H9 (cell line): ENCODE data around the gene ASTL. TPM values are rescaled to one million over a fixed set of nuclear protein-coding genes. Genes with fewer than 3 reads are reported as not detected.

Source experiments
- DNase-seq: peaks from one replicate; pipeline ENCODE4 v3.0.0-alpha.2; 2017
- H2AFZ ChIP-seq: one replicate; pipeline ENCODE4 v1.6.1; 2013; ENCODE audit warnings: mild to moderate bottlenecking, low read length, control low read depth, moderate library complexity
- H2AK5ac ChIP-seq: 2 replicates; pipeline ENCODE4 v1.6.1; 2013; ENCODE audit warnings: low read length, control low read depth, mixed read lengths; ENCODE audit not compliant: insufficient read length
- H2BK120ac ChIP-seq: one replicate; pipeline ENCODE4 v1.6.1; 2013; ENCODE audit warnings: low read depth, mild to moderate bottlenecking, low read length, control low read depth, inconsistent platforms; ENCODE audit not compliant: poor library complexity, severe bottlenecking
- H2BK12ac ChIP-seq: 2 replicates; pipeline ENCODE4 v1.6.1; 2013; ENCODE audit warnings: low read length, control low read depth, mixed read lengths, low read depth; ENCODE audit not compliant: insufficient read length
- H2BK15ac ChIP-seq: 2 replicates; pipeline ENCODE4 v1.6.1; 2013; ENCODE audit warnings: low read depth, low read length, control low read depth
- H2BK20ac ChIP-seq: one replicate; pipeline ENCODE4 v1.6.1; 2013; ENCODE audit warnings: low read depth, mild to moderate bottlenecking, low read length, control low read depth, inconsistent platforms; ENCODE audit not compliant: poor library complexity, severe bottlenecking
- H2BK5ac ChIP-seq: 2 replicates; pipeline ENCODE4 v1.6.1; 2013; ENCODE audit warnings: low read length, control low read depth, mixed read lengths; ENCODE audit not compliant: insufficient read length
- H3K14ac ChIP-seq: 2 replicates; pipeline ENCODE4 v1.6.1; 2013; ENCODE audit warnings: low read length, control low read depth; ENCODE audit not compliant: insufficient read depth
- H3K18ac ChIP-seq: 2 replicates; pipeline ENCODE4 v1.6.1; 2013; ENCODE audit warnings: low read depth, mild to moderate bottlenecking, mixed read lengths, low read length, control low read depth; ENCODE audit not compliant: insufficient read length
- H3K23ac ChIP-seq: 2 replicates; pipeline ENCODE4 v1.6.1; 2013; ENCODE audit warnings: low read length, control low read depth, mixed read lengths, low read depth; ENCODE audit not compliant: insufficient read length
- H3K23me2 ChIP-seq: 2 replicates; pipeline ENCODE4 v1.6.1; 2013; ENCODE audit warnings: low read depth, mild to moderate bottlenecking, mixed read lengths, low read length, control low read depth; ENCODE audit not compliant: insufficient read length, poor library complexity, severe bottlenecking
- H3K27ac ChIP-seq: 2 replicates; pipeline ENCODE4 v1.5.1; 2013; ENCODE audit warnings: low read length, control low read depth, mixed read lengths, low read depth; ENCODE audit not compliant: insufficient read length
- H3K27me3 ChIP-seq: 2 replicates; pipeline ENCODE4 v1.6.1; 2013; ENCODE audit warnings: low read length, control low read depth, inconsistent platforms; ENCODE audit not compliant: insufficient read depth
- H3K4ac ChIP-seq: 2 replicates; pipeline ENCODE4 v1.6.1; 2013; ENCODE audit warnings: low read depth, mild to moderate bottlenecking, control low read depth, inconsistent platforms, low read length, moderate library complexity
- H3K4me1 ChIP-seq: 2 replicates; pipeline ENCODE4 v1.6.1; 2013; ENCODE audit warnings: low read length, control low read depth, inconsistent platforms; ENCODE audit not compliant: insufficient read depth
- H3K4me2 ChIP-seq: 2 replicates; pipeline ENCODE4 v1.6.1; 2013; ENCODE audit warnings: low read length, control low read depth, mixed read lengths; ENCODE audit not compliant: insufficient read length, insufficient read depth
- H3K56ac ChIP-seq: 2 replicates; pipeline ENCODE4 v1.6.1; 2013; ENCODE audit warnings: low read depth, mild to moderate bottlenecking, mixed read lengths, low read length, control low read depth; ENCODE audit not compliant: insufficient read length
- H3K79me1 ChIP-seq: 2 replicates; pipeline ENCODE4 v1.6.1; 2013; ENCODE audit warnings: low read depth, mild to moderate bottlenecking, moderate library complexity, low read length, control low read depth, inconsistent platforms; ENCODE audit not compliant: insufficient read depth, poor library complexity, severe bottlenecking
- H3K79me2 ChIP-seq: 2 replicates; pipeline ENCODE4 v1.6.1; 2013; ENCODE audit warnings: low read length, control low read depth, inconsistent platforms; ENCODE audit not compliant: insufficient read depth
- H3K9ac ChIP-seq: 2 replicates; pipeline ENCODE4 v1.6.1; 2013; ENCODE audit warnings: low read length, control low read depth, mixed read lengths; ENCODE audit not compliant: insufficient read length; ENCODE audit errors: extremely low read depth
- H3K9me3 ChIP-seq: one replicate; pipeline ENCODE4 v1.6.1; 2013; ENCODE audit warnings: low read depth, low read length, inconsistent platforms; ENCODE audit not compliant: control insufficient read depth
- H3T11ph ChIP-seq: one replicate; pipeline ENCODE4 v1.6.1; 2013; ENCODE audit warnings: mild to moderate bottlenecking, low read length, control low read depth, inconsistent platforms
- H4K20me1 ChIP-seq: one replicate; pipeline ENCODE4 v1.6.1; 2013; ENCODE audit not compliant: control insufficient read depth, insufficient read length, insufficient read depth
- H4K5ac ChIP-seq: 2 replicates; pipeline ENCODE4 v1.6.1; 2013; ENCODE audit warnings: low read depth, mild to moderate bottlenecking, mixed read lengths, low read length, control low read depth; ENCODE audit not compliant: insufficient read length
- H4K8ac ChIP-seq: replicated peaks from 2 replicates; pipeline ENCODE4 v1.6.1; 2013; ENCODE audit warnings: low read length, control low read depth, mixed read lengths, low read depth; ENCODE audit not compliant: insufficient read length
- H4K91ac ChIP-seq: 2 replicates; pipeline ENCODE4 v1.6.1; 2013; ENCODE audit warnings: low read depth, mild to moderate bottlenecking, moderate library complexity, mixed read lengths, low read length, control low read depth; ENCODE audit not compliant: insufficient read length
- H3K27ac Mint-ChIP-seq, 3 experiments: 2 replicates in 2 of 3; 3 replicates in 1 of 3; pipeline ENCODE4 v1.8.0; 2020 to 2021; ENCODE audit warnings: mixed read lengths in 3 of 3, mild to moderate bottlenecking in 1 of 3, moderate library complexity in 1 of 3
- H3K27me3 Mint-ChIP-seq: 2 replicates; pipeline ENCODE4 v1.8.0; 2021; ENCODE audit warnings: low read depth, mild to moderate bottlenecking, moderate library complexity, mixed read lengths
- H3K36me3 Mint-ChIP-seq, 3 experiments: 2 replicates in 2 of 3; 3 replicates in 1 of 3; pipeline ENCODE4 v1.8.0; 2020 to 2021; ENCODE audit warnings: low read depth in 3 of 3, mixed read lengths in 3 of 3; ENCODE audit not compliant: insufficient read depth in 1 of 3
- H3K4me1 Mint-ChIP-seq, 2 experiments: 2 replicates each; pipeline ENCODE4 v1.8.0; 2020; ENCODE audit warnings: mixed read lengths in 2 of 2
- H3K4me3 Mint-ChIP-seq, 2 experiments: 2 replicates in 1 of 2; 3 replicates in 1 of 2; pipeline ENCODE4 v1.8.0; 2020 to 2021; ENCODE audit warnings: mild to moderate bottlenecking in 2 of 2, mixed read lengths in 2 of 2, moderate library complexity in 1 of 2
- H3K9me3 Mint-ChIP-seq, 2 experiments: 2 replicates in 1 of 2; 3 replicates in 1 of 2; pipeline ENCODE4 v1.8.0; 2020; ENCODE audit warnings: mild to moderate bottlenecking in 2 of 2, mixed read lengths in 2 of 2, moderate library complexity in 1 of 2
- CTCF ChIP-seq: fragments of 200-600 bp; sonication (generic); conservative IDR thresholded peaks from 3 replicates; pipeline ENCODE4 v1.8.0; 2021; ENCODE audit warnings: antibody characterized with exemption, mild to moderate bottlenecking
- WGBS: extraction: QIAGEN DNeasy Blood & Tissue Kit; methylation state at CpG from one replicate; pipeline ENCODE4 v1.1.7; 2013; ENCODE audit warnings: missing lambda C conversion rate, low lambda C conversion rate, mixed read lengths; ENCODE audit not compliant: insufficient read length; ENCODE audit errors: extremely low coverage; 5-methylcytosine and 5-hydroxymethylcytosine counted together
- total RNA-seq: library from RNA; stranded (reverse); gene quantifications from 2 replicates; pipeline ENCODE4 v1.2.1, GENCODE V29; 2021

ASTL gene
- total RNA-seq, 1 experiment from 2014 or later: 0.81 TPM

GRCh38 chr2:96146153-96146880, 8.0 kb upstream of the ASTL start:
- no peak overlapping the region for H3K9ac ChIP-seq

More at GRCh38 chr2:96146153-96146880, 8.0 kb upstream of the ASTL start:
- Histone ChIP-seq H4K5ac (no peak overlapping the region), H4K20me1 (no peaks in the 10 kb centered on the region), H3K18ac (no peak overlapping the region), H4K8ac (no peak overlapping the region), H4K91ac (no peak overlapping the region), H2BK20ac (no peak overlapping the region), H2BK5ac (no peak overlapping the region), H3K79me1 (no peaks in the 10 kb centered on the region), H3K27ac (no peak overlapping the region), H2AFZ (no peak overlapping the region), H3K4ac (no peak overlapping the region), H3K14ac (no peak overlapping the region), H3K23me2 (peaks cover 6% of the 10 kb centered on the region), H2BK12ac (no peak overlapping the region), H3K4me1 (no peaks in the 10 kb centered on the region; the same call in 1 of the 2 replicates), H3K27me3 (no peaks in the 10 kb centered on the region; the same call in 1 of the 2 replicates), H2AK5ac (no peak overlapping the region), H3T11ph (no peak overlapping the region), H2BK120ac (no peak overlapping the region), H3K56ac (no peak overlapping the region), H3K4me2 (no peak overlapping the region), H3K79me2 (no peaks in the 10 kb centered on the region), H3K23ac (no peak overlapping the region), H2BK15ac (no peak overlapping the region), H3K9me3 (no peaks in the 10 kb centered on the region)
- peak; percentile 29 for DNase-seq
- Mint-ChIP-seq H3K9me3 (no peaks in the 10 kb centered on the region), H3K27me3 (peaks cover 40% of the 10 kb centered on the region), H3K27ac (no peak overlapping the region), H3K4me3 (0 out of 5 replicates have a peak overlapping the region, but pooled peaks of 1 of the 2 experiments have one; percentile 17), H3K36me3 (peaks cover 0 to 18% (median 0%) of the 10 kb centered on the region in 3 experiments; a peak in 2 of 7 replicates), H3K4me1 (peaks cover 20 to 42% of the 10 kb centered on the region in 2 experiments)
- TF ChIP-seq CTCF: no peak
- no CpG with 5 or more reads among the region's 20 CpGs for WGBS
